C4-2B (cell line): Measurements from ENCODE around the gene CCDC138.

ENCODE experiments used
- H3K27ac ChIP-seq: fragments of 450-650 bp; 2 replicates; pipeline ENCODE4 v1.5.1; 2017
- CTCF ChIP-seq: fragments of 450-650 bp; conservative IDR thresholded peaks from 2 replicates; pipeline ENCODE4 v1.5.1; 2017; ENCODE audit warnings: mild to moderate bottlenecking
- ZFX ChIP-seq: fragments of 450-650 bp; IDR thresholded peaks from 2 replicates; pipeline ENCODE4 v1.6.1; 2017

Gene CCDC138

GRCh38 chr2:108835040-108835439 is 48.5 kb downstream of the CCDC138 start:
- H3K27ac ChIP-seq, result no peak overlapping the region
- no peak for TF ChIP-seq ZFX
- no peak for TF ChIP-seq CTCF

GRCh38 chr2:108837198-108837597 is 50.6 kb downstream of the CCDC138 start:
- TF ChIP-seq ZFX, result no peak
- TF ChIP-seq CTCF, result no peak
- no peak overlapping the region for H3K27ac ChIP-seq

GRCh38 chr2:108841506-108841905 is 54.9 kb downstream of the CCDC138 start:
- H3K27ac ChIP-seq, result no peak overlapping the region
- TF ChIP-seq CTCF (no peak), ZFX (no peak)

- no peak for TF ChIP-seq CTCF
- no peak for TF ChIP-seq ZFX
- no peak overlapping the region for H3K27ac ChIP-seq
These were observed 59.4 kb downstream of the CCDC138 start for GRCh38 chr2:108845923-108846322.

GRCh38 chr2:108847000-108847399 is 60.4 kb downstream of the CCDC138 start:
- no peak overlapping the region for H3K27ac ChIP-seq
- TF ChIP-seq CTCF (no peak), ZFX (no peak)

- TF ChIP-seq CTCF (no peak), ZFX (no peak)
- no peak overlapping the region for H3K27ac ChIP-seq
These were observed 65.8 kb downstream of the CCDC138 start for GRCh38 chr2:108852375-108852774.

- no peak overlapping the region for H3K27ac ChIP-seq
- TF ChIP-seq ZFX (no peak), CTCF (no peak)
These were observed 66.8 kb downstream of the CCDC138 start for GRCh38 chr2:108853421-108853820.
